HepG2 (cell line): ENCODE data around the gene KIF5B. TPM values are rescaled to one million over a fixed set of nuclear protein-coding genes. Genes with fewer than 3 reads are reported as not detected.

Experiments used
- ELF4 ChIP-seq: sonication (generic); formaldehyde crosslinking; IDR thresholded peaks from 2 replicates; pipeline ENCODE4 v1.5.0; 2020; ENCODE audit warnings: missing genetic modification reagents, mild to moderate bottlenecking, moderate library complexity, borderline replicate concordance
- GATA4 ChIP-seq: sonication (generic); IDR thresholded peaks from 2 replicates; pipeline ENCODE4 v1.6.1; 2016; ENCODE audit warnings: antibody characterized with exemption, low read depth, borderline replicate concordance
- HDAC2 ChIP-seq: sonication (generic); formaldehyde crosslinking; IDR thresholded peaks from 2 replicates; pipeline ENCODE4 v1.4.0; 2020; ENCODE audit warnings: missing genetic modification reagents
- MBD4 ChIP-seq: IDR thresholded peaks from 2 replicates; pipeline ENCODE4 v1.6.1; 2012; ENCODE audit warnings: low read length, inconsistent platforms, borderline replicate concordance
- MYC ChIP-seq: sonication (generic); formaldehyde crosslinking; IDR thresholded peaks from 2 replicates; pipeline ENCODE4 v1.9.0; 2021; ENCODE audit warnings: missing genetic modification reagents, borderline replicate concordance
- RFX1 ChIP-seq: fragments of 450-650 bp; IDR thresholded peaks from 2 replicates; pipeline ENCODE4 v1.6.1; 2017
- SIN3A ChIP-seq: IDR thresholded peaks from 2 replicates; pipeline ENCODE4 v1.6.1; 2011; ENCODE audit warnings: low read depth, mild to moderate bottlenecking, control low read depth, low read length, borderline replicate concordance
- XRCC5 ChIP-seq: fragments of 200-400 bp; formaldehyde crosslinking; optimal IDR thresholded peaks from 2 replicates; pipeline ENCODE3; 2017; ENCODE audit warnings: mild to moderate bottlenecking, low read length
- YY1 ChIP-seq: IDR thresholded peaks from 2 replicates; pipeline ENCODE4 v1.6.1; 2011; ENCODE audit warnings: low read length, low read depth, moderate library complexity, mild to moderate bottlenecking; ENCODE audit not compliant: insufficient read depth, insufficient replicate concordance
- ZFX ChIP-seq: sonication (generic); formaldehyde crosslinking; IDR thresholded peaks from 2 replicates; pipeline ENCODE4 v1.4.0; 2020; ENCODE audit warnings: mild to moderate bottlenecking, low read depth, missing genetic modification reagents, moderate library complexity
- ZNF251 ChIP-seq: sonication (generic); formaldehyde crosslinking; IDR thresholded peaks from 2 replicates; pipeline ENCODE4 v1.9.0; 2021; ENCODE audit warnings: mild to moderate bottlenecking, missing genetic modification reagents
- ZNF318 ChIP-seq: sonication (generic); formaldehyde crosslinking; IDR thresholded peaks from 2 replicates; pipeline ENCODE4 v1.4.0; 2020; ENCODE audit warnings: mild to moderate bottlenecking, missing genetic modification reagents
- ZNF496 ChIP-seq: sonication (generic); formaldehyde crosslinking; IDR thresholded peaks from 2 replicates; pipeline ENCODE4 v1.8.1; 2023; ENCODE audit warnings: mild to moderate bottlenecking, moderate library complexity, missing genetic modification reagents; ENCODE audit not compliant: insufficient replicate concordance
- ZNF576 ChIP-seq: sonication (generic); formaldehyde crosslinking; IDR thresholded peaks from 2 replicates; pipeline ENCODE4 v1.4.0; 2020; ENCODE audit warnings: mild to moderate bottlenecking, missing genetic modification reagents
- polyA plus RNA-seq, 8 experiments: library from polyadenylated mRNA; depleted of rRNA in 3 of 8; stranded (reverse) in 7 of 8; unstranded in 1 of 8; fragments of >200 nt; fragmentation: Illumina TruSeq in 4 of 8; extraction: Trizol in 4 of 8; gene quantifications; 2 replicates each; pipeline versions ENCODE4 v1.2.1 to v1.2.3, GENCODE V29; 2011 to 2016; ENCODE audit warnings: low read depth in 4 of 8, missing spikeins in 1 of 8, mixed read lengths in 1 of 8; ENCODE audit not compliant: insufficient read depth in 1 of 8
- total RNA-seq, 5 experiments: library from RNA; depleted of rRNA; stranded (reverse); fragments of >200 nt; fragmentation: Illumina TruSeq; extraction: Trizol; gene quantifications; 2 replicates each; pipeline ENCODE4 v1.2.3, GENCODE V29; 2016; ENCODE audit warnings: low read depth in 1 of 5

Gene KIF5B
- total and polyA plus RNA-seq, 2 of the 13 experiments (the other 11 are each of a cell fraction or from before 2014, with no cell fraction given) = 34.3 to 133 TPM

GRCh38 chr10:32056136-32057035 is at the start of gene KIF5B (continued):
- TF ChIP-seq ZNF318 (CRISPR knock-in tag) (no peak), XRCC5 (peak; percentile 19), GATA4 (0 out of 2 replicates have a peak, but pooled peaks have one; percentile 49), MYC (CRISPR knock-in tag) (peak; percentile 57), ZNF496 (CRISPR knock-in tag) (no peak), ZNF576 (CRISPR knock-in tag) (no peak), SIN3A (peak; percentile 71; the same call in 1 of the 2 replicates), MBD4 (no peak), RFX1 (no peak), ZNF251 (CRISPR knock-in tag) (no peak), YY1 (peak; percentile 93), HDAC2 (CRISPR knock-in tag) (peak; percentile 27; the same call in 1 of the 2 replicates), ELF4 (0 out of 2 replicates have a peak, but pooled peaks have one; percentile 72), ZFX (peak; percentile 92)
